PC-9 (cell line): ENCODE measurements around the gene TGM1. TPM values are rescaled to one million over a fixed set of nuclear protein-coding genes. Genes with fewer than 3 reads are reported as not detected.

Experiments used
- BruUV-seq: library from RNA; stranded (reverse); fragments of 400-500 nt; replicated peaks from 2 replicates; lab custom pipeline; 2021; lab: Mats Ljungman, UMichigan
- CTCF ChIA-PET: fragments of 300-600 bp; sonication (Branson Sonifier 250); formaldehyde crosslinking; loops from one replicate; lab custom pipeline; 2022; ENCODE audit warnings: antibody characterized with exemption; lab: Charles Lee
- POLR2A ChIA-PET: fragments of 300-600 bp; sonication (Branson Sonifier 250); formaldehyde crosslinking; loops from one replicate; lab custom pipeline; 2022; ENCODE audit warnings: antibody characterized with exemption; ENCODE audit not compliant: unreplicated experiment; lab: Charles Lee
- DNase-seq, 2 experiments: peaks; one replicate each; pipeline versions ENCODE4 v3.0.0 to v3.0.0-alpha.2; 2015 to 2022; ENCODE audit warnings: mixed read lengths in 1 of 2
- H2AFZ ChIP-seq: fragments of 200-600 bp; sonication (generic); 2 replicates; pipeline ENCODE4 v1.8.1; 2017; ENCODE audit warnings: antibody characterized with exemption
- H3F3A ChIP-seq: fragments of 200-600 bp; sonication (generic); 2 replicates; pipeline ENCODE4 v1.8.1; 2017; ENCODE audit warnings: antibody characterized with exemption, mild to moderate bottlenecking, low read depth; ENCODE audit not compliant: insufficient read depth
- H3K27ac ChIP-seq: fragments of 200-600 bp; sonication (generic); 2 replicates; pipeline ENCODE4 v1.6.1; 2016; ENCODE audit warnings: mixed run types
- H3K27me3 ChIP-seq: fragments of 200-600 bp; sonication (generic); 2 replicates; pipeline ENCODE4 v1.6.1; 2016; ENCODE audit warnings: low read depth, mixed run types; ENCODE audit not compliant: insufficient read depth
- H3K36me3 ChIP-seq: fragments of 200-600 bp; sonication (generic); 2 replicates; pipeline ENCODE4 v1.6.1; 2016; ENCODE audit warnings: low read depth, mixed run types
- H3K4me1 ChIP-seq: fragments of 200-600 bp; sonication (generic); replicated peaks from 2 replicates; pipeline ENCODE4 v1.6.1; 2016; ENCODE audit warnings: mixed run types; ENCODE audit not compliant: insufficient read depth
- H3K4me2 ChIP-seq: fragments of 200-600 bp; sonication (generic); 2 replicates; pipeline ENCODE4 v1.6.1; 2017; ENCODE audit warnings: mixed run types
- H3K4me3 ChIP-seq: fragments of 200-600 bp; sonication (generic); 2 replicates; pipeline ENCODE4 v1.6.1; 2016; ENCODE audit warnings: mixed run types
- H3K79me2 ChIP-seq: fragments of 200-600 bp; sonication (generic); 2 replicates; pipeline ENCODE4 v1.6.1; 2017; ENCODE audit warnings: low read depth, mixed run types
- H3K9me2 ChIP-seq: fragments of 200-600 bp; sonication (generic); 2 replicates; pipeline ENCODE4 v1.8.1; 2017; ENCODE audit warnings: mild to moderate bottlenecking; ENCODE audit not compliant: insufficient read depth
- H3K9me3 ChIP-seq: fragments of 200-600 bp; sonication (generic); 2 replicates; pipeline ENCODE4 v1.8.1; 2016; ENCODE audit warnings: low read depth; ENCODE audit not compliant: insufficient read depth
- H4K20me1 ChIP-seq: fragments of 200-600 bp; sonication (generic); 2 replicates; pipeline ENCODE4 v1.8.1; 2017; ENCODE audit not compliant: insufficient read depth
- EZH2 ChIP-seq: fragments of 200-600 bp; sonication (generic); IDR thresholded peaks from 2 replicates; pipeline ENCODE4 v1.8.0; 2017; ENCODE audit warnings: antibody characterized with exemption, low read depth
- intact Hi-C: fragments of 100-400 bp; cut with micrococcal nuclease; formaldehyde crosslinking; loops from one replicate; pipeline ENCODE4 v1.10.0; 2022; ENCODE audit not compliant: unreplicated experiment
- total RNA-seq: library from RNA; stranded (reverse); gene quantifications from 2 replicates; pipeline ENCODE4 v1.2.3, GENCODE V29; 2021
- TF ChIP-seq, protein P1 (sequence below): fragments of 200-600 bp; sonication (generic); conservative IDR thresholded peaks from 2 replicates; pipeline ENCODE4 v1.6.1; 2017; ENCODE audit warnings: mixed run types, antibody characterized with exemption, mild to moderate bottlenecking, moderate library complexity

Gene TGM1
- total RNA-seq, 1 experiment from 2014 or later, result 7.2 TPM

DNA sequence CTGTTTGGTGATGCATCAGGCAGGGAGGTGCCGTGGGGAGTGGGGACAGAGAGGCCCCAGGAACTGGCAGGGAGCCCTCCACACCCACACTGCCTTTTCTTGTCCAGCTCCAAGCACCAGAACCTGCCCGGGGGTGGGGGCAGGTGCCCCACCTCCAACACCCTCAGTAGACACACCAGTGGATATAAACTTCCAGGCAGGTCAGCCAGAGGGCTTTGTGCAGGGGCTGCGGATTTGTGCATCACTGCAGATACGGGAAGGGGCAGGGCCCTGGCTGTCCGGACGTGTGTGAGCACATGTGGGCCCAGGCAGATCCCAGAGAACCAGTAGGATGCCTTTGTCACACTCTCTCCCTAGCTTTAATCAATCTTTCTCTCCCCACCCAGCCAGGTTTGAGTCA, 1.3 kb upstream of the TGM1 start:
- no peaks in the 10 kb centered on the region for H3F3A ChIP-seq
- H3K79me2 ChIP-seq, result no peaks in the 10 kb centered on the region
- no peaks in the 10 kb centered on the region for H3K9me3 ChIP-seq
- ChIA-PET CTCF (interaction anchor here (1.3 kb wide), 1 partner anchor 22 kb away, joined by 3 read pairs; the partner anchor contains the start of gene TINF2), POLR2A (interaction anchor here (0.5 kb wide), 1 partner anchor 116 kb away, joined by 8 read pairs; no protein-coding TSS in a partner anchor)
- TF ChIP-seq EZH2, result no peak
- TF ChIP-seq, protein P1, sequence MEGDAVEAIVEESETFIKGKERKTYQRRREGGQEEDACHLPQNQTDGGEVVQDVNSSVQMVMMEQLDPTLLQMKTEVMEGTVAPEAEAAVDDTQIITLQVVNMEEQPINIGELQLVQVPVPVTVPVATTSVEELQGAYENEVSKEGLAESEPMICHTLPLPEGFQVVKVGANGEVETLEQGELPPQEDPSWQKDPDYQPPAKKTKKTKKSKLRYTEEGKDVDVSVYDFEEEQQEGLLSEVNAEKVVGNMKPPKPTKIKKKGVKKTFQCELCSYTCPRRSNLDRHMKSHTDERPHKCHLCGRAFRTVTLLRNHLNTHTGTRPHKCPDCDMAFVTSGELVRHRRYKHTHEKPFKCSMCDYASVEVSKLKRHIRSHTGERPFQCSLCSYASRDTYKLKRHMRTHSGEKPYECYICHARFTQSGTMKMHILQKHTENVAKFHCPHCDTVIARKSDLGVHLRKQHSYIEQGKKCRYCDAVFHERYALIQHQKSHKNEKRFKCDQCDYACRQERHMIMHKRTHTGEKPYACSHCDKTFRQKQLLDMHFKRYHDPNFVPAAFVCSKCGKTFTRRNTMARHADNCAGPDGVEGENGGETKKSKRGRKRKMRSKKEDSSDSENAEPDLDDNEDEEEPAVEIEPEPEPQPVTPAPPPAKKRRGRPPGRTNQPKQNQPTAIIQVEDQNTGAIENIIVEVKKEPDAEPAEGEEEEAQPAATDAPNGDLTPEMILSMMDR, result no peak
- no peak overlapping the region for H3K27ac ChIP-seq
- H3K9me2 ChIP-seq, result no peaks in the 10 kb centered on the region
- no peaks in the 10 kb centered on the region for H3K4me1 ChIP-seq
- H4K20me1 ChIP-seq, result no peaks in the 10 kb centered on the region
- BruUV-seq, result no TSS peak
- DNase-seq, result peak in 1 of 2 experiments; percentile 8
- intact Hi-C loops, result no loop called here
- H3K36me3 ChIP-seq, result no peaks in the 10 kb centered on the region
- no peak overlapping the region for H3K4me2 ChIP-seq
- no peak overlapping the region for H3K4me3 ChIP-seq
- H2AFZ ChIP-seq, result no peak overlapping the region
- H3K27me3 ChIP-seq, result no peaks in the 10 kb centered on the region

DNA sequence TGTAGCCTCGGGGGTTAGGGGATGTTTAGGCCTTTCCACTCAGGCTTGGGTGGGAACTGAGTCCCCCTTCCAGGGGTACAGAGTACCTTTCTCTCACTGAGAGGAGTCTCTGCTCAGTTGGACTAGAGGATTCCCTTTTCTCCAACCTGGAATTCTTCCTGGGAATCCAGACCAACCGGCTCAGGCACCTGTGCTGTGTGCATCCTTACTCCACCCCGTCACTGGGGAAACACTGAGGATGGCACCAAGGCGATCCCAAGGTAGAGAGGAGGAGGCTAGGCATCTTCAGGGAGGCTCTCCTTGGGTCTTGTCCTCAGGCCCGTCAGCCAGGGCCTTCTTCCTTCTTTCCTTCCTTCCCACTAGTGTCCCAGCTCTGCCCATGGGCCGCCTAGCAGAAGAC, 871 bp upstream of the TGM1 start:
- no peak overlapping the region for H3K4me2 ChIP-seq
- intact Hi-C loops, result no loop called here
- no peaks in the 10 kb centered on the region for H3K4me1 ChIP-seq
- DNase-seq, result peak in 1 of 2 experiments; percentile 16
- BruUV-seq, result no TSS peak
- no peaks in the 10 kb centered on the region for H3F3A ChIP-seq
- CTCF ChIA-PET, result interaction anchor here (1.2 kb wide), 1 partner anchor 10 kb away, joined by 3 read pairs; no protein-coding TSS in a partner anchor
- no peak overlapping the region for H3K27ac ChIP-seq
- no peak overlapping the region for H2AFZ ChIP-seq
- no peak overlapping the region for H3K4me3 ChIP-seq
- POLR2A ChIA-PET, result interaction anchor here (0.5 kb wide), 1 partner anchor 116 kb away, joined by 8 read pairs; no protein-coding TSS in a partner anchor
- H3K27me3 ChIP-seq, result no peaks in the 10 kb centered on the region
- H3K9me3 ChIP-seq, result no peaks in the 10 kb centered on the region
- H4K20me1 ChIP-seq, result no peaks in the 10 kb centered on the region
- no peaks in the 10 kb centered on the region for H3K9me2 ChIP-seq
- TF ChIP-seq, protein P1, result no peak
- TF ChIP-seq EZH2, result no peak
- no peaks in the 10 kb centered on the region for H3K79me2 ChIP-seq
- H3K36me3 ChIP-seq, result no peaks in the 10 kb centered on the region

DNA sequence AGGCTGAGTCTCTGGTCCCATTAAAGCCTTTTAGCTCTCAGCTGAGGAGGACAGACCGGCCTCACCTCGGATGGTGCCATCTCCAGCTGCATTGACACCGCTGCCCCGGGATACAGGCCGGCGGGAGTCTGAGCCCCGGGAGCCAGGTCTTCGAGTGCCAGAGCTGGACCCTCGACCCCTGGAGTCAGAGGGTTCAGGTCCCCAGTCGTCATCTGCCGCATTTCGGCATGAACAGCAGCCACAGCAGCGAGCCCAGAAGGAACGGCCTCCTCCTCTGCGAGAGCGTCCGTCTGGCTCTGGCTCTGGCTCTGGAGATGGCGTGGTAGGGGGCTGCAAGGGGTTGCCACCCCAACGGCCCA, 1.0 kb downstream of the TGM1 start:
- Histone ChIP-seq H3K4me2 (no peak overlapping the region), H3K27ac (no peak overlapping the region), H3K9me3 (no peaks in the 10 kb centered on the region), H3K9me2 (no peaks in the 10 kb centered on the region), H3K27me3 (no peaks in the 10 kb centered on the region), H3K79me2 (no peaks in the 10 kb centered on the region), H3K4me3 (no peak overlapping the region), H3K4me1 (no peaks in the 10 kb centered on the region), H3F3A (no peaks in the 10 kb centered on the region), H2AFZ (no peak overlapping the region), H4K20me1 (no peaks in the 10 kb centered on the region), H3K36me3 (no peaks in the 10 kb centered on the region)
- TF ChIP-seq, protein P1, result no peak
- ChIA-PET CTCF (no interaction called here), POLR2A (no interaction called here)
- DNase-seq, result no peak
- no TSS peak for BruUV-seq
- intact Hi-C loops, result no loop called here
